Measurements from ENCODE around the gene FANCI.

The FANCI gene

DNA sequence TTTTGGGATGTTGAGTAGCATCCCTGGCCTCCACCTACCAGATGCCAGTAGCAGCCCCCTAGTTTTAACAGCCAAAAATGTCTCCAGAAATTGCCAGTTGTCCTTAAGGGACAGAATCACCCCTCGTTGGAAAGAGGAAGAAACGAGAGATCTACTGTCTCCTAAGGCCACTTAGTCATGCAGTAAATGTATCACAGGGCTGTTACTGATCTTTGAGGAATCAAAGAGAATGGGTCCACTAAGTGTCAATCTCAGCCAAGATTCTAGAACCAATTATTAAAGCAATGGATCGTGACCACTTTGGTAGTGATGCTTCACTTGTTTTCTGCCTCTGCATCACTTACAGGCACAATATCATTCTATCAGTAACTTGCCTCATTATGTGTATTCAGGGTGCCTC is 64.5 kb downstream of the FANCI start:
- DNase-seq = peak; percentile 30

DNA sequence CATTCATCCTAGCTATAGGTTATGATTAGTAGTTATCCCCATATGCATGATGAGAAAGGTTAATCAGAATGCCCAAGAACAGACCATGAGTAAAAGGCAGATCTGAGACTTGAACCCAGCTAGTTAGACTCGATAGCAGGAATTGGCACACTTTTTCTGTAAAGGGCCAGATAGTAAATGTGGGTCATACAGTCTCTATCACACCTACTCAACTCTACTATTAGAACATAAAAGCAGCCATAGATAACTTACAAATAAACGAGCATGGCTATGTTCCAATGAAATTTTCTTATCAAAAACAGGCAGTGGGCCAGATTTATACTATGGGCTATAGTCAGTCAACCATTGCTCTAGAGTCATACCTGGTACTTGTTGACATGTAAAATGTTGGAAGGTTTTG is 66.2 kb downstream of the FANCI start:
- DNase-seq = no peak

DNA sequence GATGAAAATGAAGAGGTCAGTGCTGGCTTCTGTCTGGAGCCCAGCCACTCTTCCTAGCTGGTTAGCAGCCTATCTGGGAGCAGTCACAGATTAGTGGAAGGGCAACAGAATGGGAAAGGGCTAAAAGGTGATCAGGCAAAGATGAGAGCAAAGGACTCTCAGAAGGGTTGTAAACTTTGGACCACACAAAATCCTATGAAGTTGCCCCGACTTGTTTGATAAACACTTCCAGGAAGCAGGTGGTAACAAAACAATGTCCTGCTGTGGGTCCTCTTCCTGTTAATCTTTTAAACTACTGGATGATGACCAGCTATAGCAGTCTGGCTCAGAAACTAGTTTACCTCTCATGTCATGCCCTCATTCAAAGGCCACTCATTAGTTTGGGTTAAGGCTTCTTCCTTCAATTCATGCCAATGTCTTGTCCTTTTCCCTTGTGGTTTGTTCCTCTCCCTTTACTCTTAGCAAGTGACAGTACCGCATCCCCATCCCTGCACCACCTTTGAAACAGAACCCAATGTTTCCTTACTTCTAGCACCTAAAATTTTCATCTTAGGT is 71.7 kb downstream of the FANCI start:
- DNase-seq = no peak

DNA sequence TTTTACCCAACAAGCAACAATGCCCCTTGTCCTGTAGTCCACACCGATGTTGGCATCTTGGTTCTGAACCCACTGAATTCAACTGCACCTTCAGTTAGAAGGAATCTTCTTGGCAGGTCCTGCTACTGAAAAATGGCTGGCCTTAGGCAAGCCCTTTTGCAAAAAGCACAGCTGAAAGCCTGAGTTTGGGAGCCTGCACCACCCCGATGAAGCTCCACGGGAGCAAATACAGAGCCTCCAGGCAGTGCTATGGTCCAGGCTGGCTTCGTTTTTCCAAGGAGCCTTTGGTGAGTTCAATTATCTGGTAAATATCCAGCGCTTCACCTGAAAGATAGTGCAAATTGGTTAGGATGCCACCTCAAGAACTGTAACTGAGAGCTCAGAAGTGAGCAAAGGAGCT is 72.7 kb downstream of the FANCI start:
- DNase-seq = no peak

DNA sequence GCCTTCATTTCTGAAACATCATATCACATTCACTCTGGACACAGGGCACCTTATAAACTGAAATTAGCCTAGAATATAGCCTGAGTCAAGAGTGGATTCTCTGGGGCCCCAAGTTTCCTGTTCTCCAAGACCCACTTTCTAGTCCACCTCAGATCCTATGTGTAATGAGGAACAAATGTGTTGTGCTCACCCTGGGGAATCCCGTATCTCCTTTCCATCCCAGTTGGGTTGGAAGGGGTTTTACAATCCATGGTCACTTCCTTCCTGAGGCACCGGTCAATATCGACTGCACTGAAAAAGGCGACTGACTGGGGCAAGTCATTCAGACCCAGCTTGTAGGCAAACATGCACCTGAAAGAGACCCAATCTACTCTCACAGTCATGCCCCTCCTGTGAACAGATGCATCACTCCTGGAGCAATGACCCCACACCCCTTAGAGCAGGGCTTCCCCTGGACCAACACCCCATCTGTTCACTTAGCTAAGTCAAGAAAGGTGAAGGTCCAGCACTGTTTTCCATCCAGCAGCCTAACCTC is 73.5 kb downstream of the FANCI start:
- DNase-seq = no peak

DNA sequence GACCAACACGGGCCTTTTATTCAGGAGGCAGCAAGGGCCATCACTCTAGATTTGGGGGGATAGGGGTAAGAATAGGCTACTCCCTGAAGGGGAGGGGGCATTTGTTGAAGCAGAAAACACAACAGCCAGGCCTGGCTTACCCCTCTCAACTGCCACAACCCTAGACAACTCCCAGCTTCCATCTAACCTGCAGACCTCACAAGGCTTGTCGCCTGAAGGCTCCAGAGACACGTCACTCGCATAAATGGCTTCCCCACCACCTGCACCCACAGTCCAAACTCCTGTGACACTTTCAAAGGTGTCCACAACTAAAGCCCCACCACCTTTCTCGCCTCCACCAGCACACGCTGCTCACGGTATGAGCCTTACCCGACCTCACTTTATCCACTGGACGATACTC is 75.9 kb downstream of the FANCI start:
- no peak for DNase-seq

DNA sequence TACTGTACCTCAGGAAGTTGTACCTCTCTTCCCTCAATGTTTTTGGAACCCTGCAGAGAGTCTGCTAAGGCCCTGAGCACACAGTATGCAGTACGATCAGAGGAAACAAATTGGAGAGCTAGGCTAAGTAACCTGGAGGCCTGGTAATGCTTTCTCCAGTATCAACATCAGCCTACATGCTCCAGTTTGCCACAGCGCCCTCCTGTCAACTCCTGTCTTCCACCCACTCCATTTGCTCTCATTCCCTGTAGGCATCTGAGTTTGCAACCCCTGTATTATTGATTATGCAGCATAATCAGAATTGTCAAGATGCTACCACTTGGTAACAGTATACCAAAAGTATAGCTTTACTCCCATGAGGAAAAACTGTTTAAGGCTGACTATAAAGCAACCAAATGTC is 76.4 kb downstream of the FANCI start:
- no peak for DNase-seq

DNA sequence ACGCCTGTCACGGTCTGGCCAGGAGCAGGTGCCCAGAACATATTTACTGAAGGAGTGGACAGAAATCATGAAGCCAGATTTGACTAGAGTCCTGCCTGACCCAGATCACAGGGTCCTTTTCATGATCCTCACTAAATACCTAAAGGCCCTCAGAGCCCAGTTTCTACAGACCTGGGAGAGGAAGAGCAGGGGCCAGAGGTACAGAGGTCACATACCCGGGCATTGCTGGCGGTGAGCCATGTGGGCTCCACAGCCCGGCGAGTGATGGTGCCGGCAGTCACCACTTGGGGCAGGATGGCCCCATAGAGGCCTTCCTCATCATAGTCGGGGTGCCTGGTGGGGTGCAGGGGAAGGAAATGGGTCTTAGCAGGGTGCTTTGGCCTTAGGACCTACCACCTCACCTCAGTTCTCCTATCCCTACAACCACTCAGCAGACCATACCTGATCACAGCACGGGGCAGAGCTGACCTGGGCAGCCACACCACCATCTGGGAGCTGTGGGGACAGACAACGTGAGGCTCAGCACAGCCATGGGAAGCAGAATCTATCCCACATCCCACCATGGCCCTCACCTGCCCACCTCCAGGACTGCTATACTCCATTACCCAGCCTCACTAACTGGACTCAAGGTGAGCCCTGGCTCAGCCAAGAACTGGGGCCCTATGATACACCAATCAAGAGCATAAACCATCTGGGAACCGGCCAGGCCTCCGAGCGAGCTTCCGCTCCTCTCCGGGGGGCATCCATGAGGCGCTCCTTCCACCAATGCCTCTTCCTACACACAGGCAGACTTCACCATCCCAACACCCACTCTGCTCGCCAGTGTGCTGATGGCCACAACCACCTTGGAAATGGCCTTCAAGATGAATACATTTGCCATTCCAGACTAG is 78.0 kb downstream of the FANCI start:
- no peak for DNase-seq

DNA sequence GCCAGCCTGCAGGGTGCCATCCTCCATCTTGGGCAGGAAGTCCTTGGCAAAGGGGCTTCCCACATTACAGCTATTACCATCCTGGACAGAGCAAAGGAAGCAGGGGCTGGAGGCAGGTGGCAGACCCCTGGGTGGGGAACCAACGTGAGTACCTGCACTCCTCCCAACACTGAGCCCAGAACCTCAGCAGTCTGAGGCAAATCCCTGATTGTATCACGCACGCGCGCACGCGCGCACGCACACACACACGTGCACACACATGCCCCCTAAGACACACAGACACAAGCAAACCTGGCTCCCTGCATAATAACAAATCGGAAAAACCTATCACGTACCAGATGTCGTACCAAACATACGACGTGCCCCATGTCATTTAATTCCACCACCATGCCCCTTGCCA is 79.0 kb downstream of the FANCI start:
- no peak for DNase-seq

DNA sequence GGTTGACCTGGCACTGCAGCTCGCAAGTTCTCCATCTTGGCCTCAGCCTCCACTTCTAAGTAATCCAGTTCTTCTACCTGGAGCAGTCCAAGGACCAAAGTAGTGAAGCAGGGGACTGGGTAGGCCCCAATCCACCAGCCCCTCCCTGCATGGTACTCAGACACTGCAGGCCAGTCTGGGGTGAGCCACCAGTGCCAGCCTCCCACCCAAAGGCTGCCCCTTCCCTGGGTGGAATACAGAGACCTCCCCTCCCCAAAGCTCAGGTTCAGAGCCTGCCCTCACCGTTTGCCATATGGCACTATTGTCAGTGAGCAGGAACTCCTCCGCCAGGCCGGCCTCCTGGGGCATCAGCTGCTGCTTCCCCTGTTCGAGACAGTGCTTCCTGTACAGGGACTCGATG is 80.0 kb downstream of the FANCI start:
- no peak for DNase-seq

DNA sequence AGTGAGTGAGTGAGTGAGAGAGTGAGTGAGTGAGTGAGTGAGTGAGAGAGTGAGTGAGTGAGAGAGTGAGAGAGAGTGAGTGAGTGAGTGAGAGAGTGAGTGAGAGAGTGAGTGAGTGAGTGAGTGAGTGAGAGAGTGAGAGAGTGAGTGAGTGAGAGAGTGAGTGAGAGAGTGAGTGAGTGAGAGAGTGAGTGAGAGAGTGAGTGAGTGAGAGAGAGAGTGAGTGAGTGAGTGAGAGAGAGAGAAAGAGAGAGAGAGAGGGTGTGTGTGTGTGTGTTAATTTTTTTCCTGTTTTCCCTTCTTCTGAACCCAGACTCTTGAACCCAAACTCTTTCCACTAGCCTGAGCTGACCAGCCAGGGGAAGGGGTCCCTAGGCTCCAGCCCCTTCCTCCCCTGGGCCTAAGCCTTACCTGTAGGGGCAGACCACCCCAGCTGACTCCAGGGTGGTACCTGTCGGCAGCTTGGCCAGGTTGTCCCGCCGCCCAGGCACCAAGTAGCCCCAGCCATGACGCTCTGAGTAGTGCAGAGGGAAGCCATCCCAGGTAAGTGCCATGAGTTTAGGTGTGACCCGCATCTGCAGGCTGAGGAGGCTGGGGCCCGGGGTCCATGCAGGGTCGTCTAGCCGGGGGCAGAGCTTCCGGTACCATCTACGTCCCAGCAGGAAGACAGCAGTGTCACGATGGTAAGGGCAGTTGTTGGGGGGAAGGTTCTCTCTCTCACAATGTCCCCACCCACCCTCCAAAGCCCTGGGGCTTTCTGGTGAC is 81.4 kb downstream of the FANCI start:
- DNase-seq = no peak

DNA sequence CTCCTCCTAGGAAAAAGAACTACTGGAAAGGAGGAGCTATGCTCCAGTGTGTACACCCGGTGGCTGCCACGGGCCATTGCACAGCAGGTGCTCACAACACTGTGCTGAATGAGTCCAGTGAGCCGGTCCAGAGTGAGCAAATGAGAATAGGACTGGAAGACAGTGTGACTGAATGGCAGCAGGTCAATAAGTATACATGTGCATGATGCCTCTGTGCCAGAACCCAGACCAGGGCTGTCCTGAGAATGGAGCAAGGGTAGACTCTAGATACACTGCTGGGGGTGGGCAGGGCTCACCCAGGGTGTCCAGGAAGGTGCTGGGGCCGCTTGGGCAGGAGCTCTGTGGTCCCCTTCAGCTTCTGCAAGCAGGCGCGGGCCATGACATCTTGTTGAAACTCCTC is 82.5 kb downstream of the FANCI start:
- DNase-seq = peak; percentile 5

DNA sequence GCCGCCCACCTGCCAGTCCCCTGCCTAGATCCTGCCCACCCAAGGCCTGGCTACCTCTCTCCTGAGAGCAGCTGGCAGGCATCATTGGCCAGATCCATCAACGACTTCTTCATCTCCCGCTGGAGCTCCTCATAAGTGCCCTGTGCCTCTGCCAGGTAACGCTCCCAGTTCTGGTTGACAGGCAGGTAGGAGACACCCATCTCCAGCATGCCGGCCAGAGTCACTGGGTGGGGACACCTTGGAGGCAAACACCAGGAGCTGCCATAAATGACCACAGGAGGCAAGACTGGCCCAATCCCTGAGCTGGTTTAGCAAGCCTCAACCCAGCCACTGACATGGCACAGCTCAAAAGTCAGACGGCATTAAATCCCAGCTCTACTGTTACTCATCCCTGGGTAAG is 83.3 kb downstream of the FANCI start:
- DNase-seq = no peak

DNA sequence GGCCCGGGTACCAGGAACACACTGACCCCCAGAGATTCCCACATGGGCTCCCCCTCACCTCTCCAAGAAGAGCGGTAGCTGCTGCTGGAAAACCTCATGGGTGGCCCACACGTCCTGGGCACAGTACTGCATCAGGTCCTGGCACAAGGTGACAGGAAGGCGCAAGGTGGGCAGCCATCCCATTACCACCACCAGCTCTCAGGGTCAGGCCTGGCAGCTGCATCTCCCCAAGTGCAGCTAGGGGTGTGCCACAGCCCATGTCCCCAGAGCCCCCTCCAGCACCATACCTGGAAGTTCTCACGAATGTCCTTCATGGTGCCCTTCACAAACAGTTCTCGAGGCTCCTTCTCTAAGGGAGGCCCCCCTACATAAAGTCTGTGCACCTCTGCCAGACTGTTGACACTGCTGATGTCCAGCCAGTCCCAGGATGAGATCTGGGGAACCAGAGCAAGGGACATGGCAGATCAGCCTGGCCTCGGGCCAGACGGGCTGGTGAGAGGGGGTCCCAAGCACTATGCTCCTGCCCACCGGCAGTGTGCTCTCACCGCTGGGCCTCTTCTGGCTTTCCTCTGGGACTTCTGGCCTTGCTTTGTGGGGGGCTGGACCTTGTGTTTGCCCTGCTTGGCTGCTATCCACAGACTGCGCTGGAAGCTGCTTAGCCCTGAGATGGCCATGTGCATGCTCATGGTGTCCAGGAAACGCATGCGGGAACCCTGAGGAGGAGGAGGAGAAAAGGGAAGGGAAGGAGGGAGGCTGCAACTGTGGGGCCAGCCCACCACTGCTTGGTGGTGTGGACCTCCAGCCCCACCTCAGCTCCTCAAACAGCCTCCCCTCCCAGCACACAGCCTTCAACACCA is 84.8 kb downstream of the FANCI start:
- DNase-seq = no peak

DNA sequence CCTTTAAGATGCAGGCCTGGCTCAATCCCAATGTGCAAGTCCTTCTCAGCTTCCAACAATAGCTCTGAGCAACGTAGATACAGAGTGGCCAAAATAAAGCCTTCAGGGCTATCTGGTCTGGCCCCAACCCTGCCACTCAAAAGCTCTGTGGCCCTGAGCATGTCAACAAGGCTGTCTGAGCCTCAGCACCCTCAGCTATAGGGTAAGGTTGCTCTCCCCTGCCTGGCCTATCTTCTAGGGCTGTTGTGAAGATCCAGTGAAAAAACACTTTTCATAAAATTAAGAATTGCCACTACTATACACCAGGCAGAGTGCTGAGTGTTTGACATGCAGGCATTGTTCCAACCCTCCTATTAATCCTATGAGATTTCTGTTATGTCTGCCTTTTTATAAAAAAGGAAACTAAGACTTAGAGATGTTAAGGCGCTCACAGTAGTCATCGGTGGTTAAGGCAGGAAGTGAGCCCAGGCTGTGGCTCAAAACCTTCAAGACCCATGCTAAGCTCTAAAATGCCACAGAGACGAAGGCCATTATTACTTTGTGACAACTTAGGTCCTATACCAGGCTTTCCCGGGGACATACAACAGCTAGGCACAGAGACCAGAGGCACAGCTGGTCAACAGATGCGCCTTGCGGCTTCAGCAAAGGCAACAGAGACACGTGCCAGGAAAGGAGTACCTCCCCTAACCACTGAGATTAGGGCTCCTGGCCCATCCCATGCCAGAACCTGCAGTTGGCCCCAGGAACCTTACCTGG is 85.7 kb downstream of the FANCI start:
- no peak for DNase-seq

DNA sequence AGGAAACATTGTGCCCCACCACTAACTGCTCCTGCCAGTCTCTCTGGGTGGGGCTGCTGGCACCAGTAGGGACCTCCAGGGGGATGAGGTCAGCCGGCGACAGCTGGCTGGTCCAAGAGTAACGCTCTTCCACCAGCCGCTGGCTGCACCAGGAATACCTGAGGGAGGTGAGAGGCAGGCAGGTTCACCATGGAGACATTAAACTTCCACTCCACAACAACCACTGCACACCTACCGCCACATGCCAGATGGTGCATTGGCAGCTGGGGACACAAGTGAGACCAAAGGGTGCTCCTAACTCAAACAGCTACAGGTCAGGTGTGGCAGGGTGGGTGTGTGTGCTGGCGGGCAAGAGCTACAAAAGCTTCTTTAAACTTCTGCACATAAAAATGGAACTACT is 86.3 kb downstream of the FANCI start:
- no peak for DNase-seq

DNA sequence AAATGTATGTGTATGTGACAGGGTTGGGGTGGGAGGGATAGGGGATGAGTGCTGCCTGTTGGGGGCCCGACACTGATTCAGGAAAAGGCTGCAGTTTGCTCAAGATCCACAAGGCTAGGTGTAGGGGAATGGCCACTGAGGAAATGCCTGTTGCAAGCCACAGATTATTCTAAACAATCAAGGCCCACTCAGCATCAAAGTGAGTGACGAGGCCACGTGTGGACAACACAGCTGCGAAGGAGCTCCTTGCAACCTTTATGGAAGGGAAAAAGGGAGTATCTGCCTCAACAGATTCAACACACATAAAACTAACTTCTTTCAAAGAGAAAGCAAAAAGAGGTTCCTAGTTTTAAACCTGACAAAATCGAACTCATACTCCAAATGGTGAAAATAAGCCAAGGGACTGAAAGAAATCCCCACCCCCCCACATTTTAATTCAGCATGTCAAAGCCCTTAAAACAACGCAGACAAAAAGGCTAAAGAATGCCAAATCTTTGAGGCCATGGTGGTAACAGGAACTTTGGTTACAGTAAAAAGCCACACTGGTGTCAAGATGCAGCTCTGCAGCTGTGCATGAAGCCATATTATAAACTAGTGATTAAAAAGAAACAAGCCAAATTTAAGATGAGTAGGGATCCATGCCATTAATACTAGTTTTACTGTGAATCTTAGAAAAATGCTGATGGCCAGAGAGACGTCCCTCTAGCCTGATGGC is 87.3 kb downstream of the FANCI start:
- DNase-seq = no peak

DNA sequence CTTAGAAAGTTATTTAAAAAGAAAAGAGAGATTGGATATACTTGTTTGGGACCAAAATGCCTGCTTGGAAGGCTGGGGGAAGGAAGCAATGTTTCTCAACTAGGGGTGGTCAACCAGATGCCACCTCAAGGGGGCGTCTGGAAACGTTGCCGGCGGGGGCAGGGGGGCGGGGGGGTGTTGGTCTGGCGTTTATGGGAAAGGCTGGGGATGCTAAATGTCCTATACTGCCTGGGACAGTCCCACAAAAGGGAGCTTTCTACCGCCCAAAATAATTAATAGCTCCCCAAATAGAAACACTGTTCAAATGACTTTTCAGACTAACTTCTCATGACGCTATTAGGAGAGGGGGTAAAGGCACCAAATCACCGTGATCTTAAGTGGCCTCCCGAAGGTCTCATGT is 88.7 kb downstream of the FANCI start:
- no peak for DNase-seq

DNA sequence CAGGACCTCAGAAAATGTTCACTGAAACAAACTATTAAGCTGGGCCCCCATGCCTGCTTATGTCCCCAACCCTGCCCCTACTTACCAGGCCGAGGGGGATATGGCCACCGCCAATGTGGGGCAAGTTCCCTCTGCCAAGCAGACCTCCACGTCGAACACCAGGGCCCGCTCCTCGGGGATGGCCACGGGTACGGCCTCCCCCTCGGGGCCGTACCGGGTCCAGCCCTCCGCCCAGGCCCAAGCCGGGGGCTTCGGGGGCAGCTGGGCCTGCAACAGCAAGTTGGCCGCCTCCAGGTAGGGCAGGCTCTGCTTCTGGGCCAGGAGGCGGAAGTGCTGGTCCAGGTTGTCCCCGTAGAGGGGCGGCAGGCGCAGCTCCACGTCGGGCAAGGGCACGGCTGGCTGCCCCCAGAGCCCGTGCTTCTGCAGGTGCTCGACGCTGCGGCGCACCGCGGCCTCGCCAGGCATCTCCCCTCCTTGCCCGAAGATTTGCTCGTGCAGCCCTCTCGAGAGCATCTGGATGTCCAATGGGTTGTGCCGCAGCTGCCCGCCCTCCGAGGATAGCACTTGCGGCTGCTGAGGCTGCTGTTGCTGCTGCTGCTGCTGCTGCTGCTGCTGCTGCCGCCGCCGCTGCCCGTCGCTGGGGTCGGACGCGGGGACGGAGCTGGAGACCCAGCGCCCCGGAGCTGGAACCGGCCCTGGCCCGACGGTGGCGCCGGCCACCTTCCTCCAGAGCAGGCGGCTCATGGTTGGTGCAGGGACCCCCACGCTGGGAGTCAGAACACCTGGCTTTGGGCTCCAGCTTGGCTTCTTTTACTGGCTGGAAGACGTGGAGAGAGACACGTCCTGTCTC is 89.5 kb downstream of the FANCI start:
- DNase-seq = no peak

DNA sequence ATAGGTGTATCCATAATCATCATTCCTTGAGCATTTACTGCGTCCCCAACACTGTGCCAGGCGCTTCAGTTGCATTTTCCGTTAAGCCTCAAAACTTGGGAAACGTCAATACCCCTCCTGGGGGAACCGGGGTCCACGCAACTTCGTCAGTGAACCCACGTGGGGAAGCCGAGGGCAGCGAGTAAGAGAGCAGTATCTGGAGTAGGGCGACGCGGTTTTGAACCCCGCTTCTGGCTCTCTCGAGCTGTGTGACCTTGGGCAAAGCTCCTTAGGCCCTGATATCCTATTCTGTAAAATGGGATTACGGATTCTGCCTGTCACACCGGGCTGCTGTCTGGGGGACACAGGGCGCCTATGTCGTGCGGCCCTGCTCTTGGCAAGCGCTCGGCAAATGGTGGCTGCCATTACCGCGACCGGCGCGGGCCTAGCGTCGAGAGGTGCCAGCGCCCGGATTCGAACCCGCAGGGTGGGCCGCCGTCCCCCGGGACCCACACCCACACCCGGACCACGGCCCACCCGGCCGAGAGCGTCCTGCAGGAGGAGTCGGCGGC is 90.3 kb downstream of the FANCI start:
- no peak for DNase-seq
